Panc1 (cell line): Measurements from ENCODE around the gene GRIN2C. TPM values are rescaled to one million over a fixed set of nuclear protein-coding genes. Genes with fewer than 3 reads are reported as not detected.
A peak's percentile ranks its signal among the peaks of the same experiment; 100 is the strongest.

ENCODE experiments used
- ATAC-seq: fragments of 200-7000 bp; cut with Tn5 transposase; 2 replicates; pipeline ENCODE4 v1.9.1; 2020; ENCODE audit warnings: mild to moderate bottlenecking, moderate library complexity
- BruUV-seq: library from RNA; stranded (reverse); fragments of 400-500 nt; replicated peaks from 2 replicates; lab custom pipeline; 2021; lab: Mats Ljungman, UMichigan
- CTCF ChIA-PET: fragments of 300-600 bp; sonication (Branson Sonifier 250); formaldehyde crosslinking; loops from one replicate; lab custom pipeline; 2022; ENCODE audit warnings: antibody characterized with exemption; lab: Charles Lee
- POLR2A ChIA-PET: fragments of 300-600 bp; sonication (Branson Sonifier 250); formaldehyde crosslinking; loops from one replicate; lab custom pipeline; 2022; ENCODE audit warnings: antibody characterized with exemption; lab: Charles Lee
- DNase-seq: peaks from one replicate; pipeline ENCODE4 v3.0.0-alpha.2; 2010; ENCODE audit warnings: low read depth, low spot score
- H3K27ac ChIP-seq: 2 replicates; pipeline ENCODE4 v1.5.1; 2011; ENCODE audit warnings: mild to moderate bottlenecking, low read length, inconsistent platforms
- H3K27me3 ChIP-seq: fragments of 200-500 bp; sonication (Bioruptor generic); 2 replicates; pipeline ENCODE4 v1.6.0; 2014; ENCODE audit warnings: low read length, inconsistent platforms; ENCODE audit not compliant: control insufficient read depth, insufficient read depth
- H3K36me3 ChIP-seq: fragments of 200-500 bp; sonication (Bioruptor generic); 2 replicates; pipeline ENCODE4 v1.5.1; 2014; ENCODE audit warnings: inconsistent platforms, mild to moderate bottlenecking, low read length, moderate library complexity; ENCODE audit not compliant: control insufficient read depth, insufficient read depth
- H3K4me1 ChIP-seq: 2 replicates; pipeline ENCODE4 v1.5.1; 2011; ENCODE audit warnings: inconsistent platforms, mild to moderate bottlenecking, low read length, moderate library complexity; ENCODE audit not compliant: control insufficient read depth, insufficient read depth
- H3K4me3 ChIP-seq, 2 experiments: 2 replicates each; pipeline ENCODE4 v1.5.1; 2011 to 2012; ENCODE audit warnings: low read depth in 2 of 2, low read length in 2 of 2, mild to moderate bottlenecking in 2 of 2, inconsistent platforms in 1 of 2, moderate library complexity in 1 of 2
- H3K9me3 ChIP-seq: fragments of 200-500 bp; sonication (Bioruptor generic); 2 replicates; pipeline ENCODE4 v1.5.1; 2014; ENCODE audit warnings: low read depth, mild to moderate bottlenecking, inconsistent platforms, low read length, moderate library complexity; ENCODE audit not compliant: control insufficient read depth, insufficient read depth
- POLR2AphosphoS5 ChIP-seq: IDR thresholded peaks from 2 replicates; pipeline ENCODE4 v1.6.1; 2012; ENCODE audit warnings: mild to moderate bottlenecking, low read depth, low read length, moderate library complexity
- SIN3A ChIP-seq: IDR thresholded peaks from 2 replicates; pipeline ENCODE4 v1.6.1; 2012; ENCODE audit warnings: low read depth, mild to moderate bottlenecking, low read length, moderate library complexity, borderline replicate concordance; ENCODE audit not compliant: insufficient read depth
- TCF7L2 ChIP-seq: IDR thresholded peaks from 2 replicates; pipeline ENCODE4 v1.6.1; 2011; ENCODE audit warnings: mild to moderate bottlenecking, low read depth, low read length, inconsistent platforms
- in situ Hi-C: cut with HindIII; loops from 2 replicates; pipeline ENCODE4 v1.10.0; 2016; ENCODE audit warnings: low sequenced_read_pairs, low pct_unique_long_range_greater_than_20kb
- intact Hi-C: fragments of 100-400 bp; cut with micrococcal nuclease; formaldehyde crosslinking; loops from one replicate; pipeline ENCODE4 v1.10.0; 2022; ENCODE audit not compliant: unreplicated experiment
- total RNA-seq: library from RNA; stranded (reverse); gene quantifications from one replicate; pipeline ENCODE4 v1.2.1, GENCODE V29; 2021; ENCODE audit not compliant: unreplicated experiment
- TF ChIP-seq, protein P1 (sequence below): fragments of 450-650 bp; IDR thresholded peaks from 2 replicates; pipeline ENCODE4 v1.5.1; 2017; ENCODE audit warnings: mild to moderate bottlenecking
- TF ChIP-seq, protein P2 (sequence below), 2 experiments: IDR thresholded peaks; 2 replicates each; pipeline ENCODE4 v1.6.1; 2011 to 2012; ENCODE audit warnings: low read depth in 2 of 2, control low read depth in 1 of 2, low read length in 1 of 2, mild to moderate bottlenecking in 1 of 2, moderate library complexity in 1 of 2; ENCODE audit not compliant: insufficient read depth in 1 of 2

The GRIN2C gene
- total RNA-seq, 1 experiment from 2014 or later = 0.10 TPM

DNA sequence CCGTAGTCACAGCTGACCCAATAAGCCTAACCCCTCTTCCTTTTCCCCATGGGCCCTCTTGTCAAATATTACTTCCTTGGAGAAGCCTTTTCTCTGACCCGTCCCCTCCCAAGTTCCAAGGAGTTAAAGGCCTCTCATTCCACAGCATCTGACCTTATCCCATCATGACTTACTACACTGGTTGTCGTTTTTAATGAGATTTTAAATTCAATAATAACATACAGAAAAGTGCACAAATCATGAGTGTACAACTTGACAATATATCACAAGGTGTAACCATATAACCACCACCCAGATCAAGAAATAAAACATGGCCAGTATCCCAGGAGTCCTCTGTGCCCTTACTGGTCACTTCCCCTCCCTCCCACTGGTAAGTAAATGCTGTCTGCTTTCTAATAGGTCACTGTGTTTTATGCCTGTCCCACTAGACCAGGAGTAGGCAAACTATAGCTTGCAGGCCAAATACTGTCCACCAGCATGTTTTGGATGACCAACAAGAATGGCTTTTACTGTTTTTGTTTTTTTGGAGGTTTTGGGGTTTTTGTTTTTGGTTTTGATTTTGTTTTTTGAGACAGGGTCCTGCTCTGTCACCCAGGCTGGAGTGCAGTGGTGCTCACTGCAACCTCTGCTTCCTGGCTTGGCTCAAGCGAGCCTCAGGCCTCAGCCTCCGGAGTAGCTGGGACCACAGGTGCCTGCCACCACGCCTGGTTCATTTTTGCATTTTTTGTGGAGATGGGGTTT is 14.4 kb upstream of the GRIN2C start:
- H3K9me3 ChIP-seq = no peaks in the 10 kb centered on the region
- H3K36me3 ChIP-seq = peaks cover 9% of the 10 kb centered on the region; the same call in 1 of the 2 replicates
- intact Hi-C loops = no loop called here
- no TSS peak for BruUV-seq
- peak overlapping the region; percentile 80 to 86 for H3K4me3 ChIP-seq
- H3K27ac ChIP-seq = peak overlapping the region; percentile 97
- ChIA-PET POLR2A (interaction anchor here (0.7 to 1.0 kb wide), 2 partner anchors 103 to 305 kb away, joined by 3 to 4 read pairs; no protein-coding TSS in a partner anchor), CTCF (interaction anchor here (0.6 to 1.9 kb wide), 4 partner anchors 31 to 138 kb away, joined by 3 to 11 read pairs (median 6); no protein-coding TSS in a partner anchor)
- no peaks in the 10 kb centered on the region for H3K27me3 ChIP-seq
- in situ Hi-C loops = no loop called here
- ATAC-seq (no peak), DNase-seq (no peak)
- H3K4me1 ChIP-seq = peaks cover 9% of the 10 kb centered on the region
- TF ChIP-seq, protein P1, sequence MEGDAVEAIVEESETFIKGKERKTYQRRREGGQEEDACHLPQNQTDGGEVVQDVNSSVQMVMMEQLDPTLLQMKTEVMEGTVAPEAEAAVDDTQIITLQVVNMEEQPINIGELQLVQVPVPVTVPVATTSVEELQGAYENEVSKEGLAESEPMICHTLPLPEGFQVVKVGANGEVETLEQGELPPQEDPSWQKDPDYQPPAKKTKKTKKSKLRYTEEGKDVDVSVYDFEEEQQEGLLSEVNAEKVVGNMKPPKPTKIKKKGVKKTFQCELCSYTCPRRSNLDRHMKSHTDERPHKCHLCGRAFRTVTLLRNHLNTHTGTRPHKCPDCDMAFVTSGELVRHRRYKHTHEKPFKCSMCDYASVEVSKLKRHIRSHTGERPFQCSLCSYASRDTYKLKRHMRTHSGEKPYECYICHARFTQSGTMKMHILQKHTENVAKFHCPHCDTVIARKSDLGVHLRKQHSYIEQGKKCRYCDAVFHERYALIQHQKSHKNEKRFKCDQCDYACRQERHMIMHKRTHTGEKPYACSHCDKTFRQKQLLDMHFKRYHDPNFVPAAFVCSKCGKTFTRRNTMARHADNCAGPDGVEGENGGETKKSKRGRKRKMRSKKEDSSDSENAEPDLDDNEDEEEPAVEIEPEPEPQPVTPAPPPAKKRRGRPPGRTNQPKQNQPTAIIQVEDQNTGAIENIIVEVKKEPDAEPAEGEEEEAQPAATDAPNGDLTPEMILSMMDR = no peak
- TF ChIP-seq POLR2AphosphoS5 (no peak), SIN3A (no peak), TCF7L2 (no peak)
- TF ChIP-seq, protein P2, sequence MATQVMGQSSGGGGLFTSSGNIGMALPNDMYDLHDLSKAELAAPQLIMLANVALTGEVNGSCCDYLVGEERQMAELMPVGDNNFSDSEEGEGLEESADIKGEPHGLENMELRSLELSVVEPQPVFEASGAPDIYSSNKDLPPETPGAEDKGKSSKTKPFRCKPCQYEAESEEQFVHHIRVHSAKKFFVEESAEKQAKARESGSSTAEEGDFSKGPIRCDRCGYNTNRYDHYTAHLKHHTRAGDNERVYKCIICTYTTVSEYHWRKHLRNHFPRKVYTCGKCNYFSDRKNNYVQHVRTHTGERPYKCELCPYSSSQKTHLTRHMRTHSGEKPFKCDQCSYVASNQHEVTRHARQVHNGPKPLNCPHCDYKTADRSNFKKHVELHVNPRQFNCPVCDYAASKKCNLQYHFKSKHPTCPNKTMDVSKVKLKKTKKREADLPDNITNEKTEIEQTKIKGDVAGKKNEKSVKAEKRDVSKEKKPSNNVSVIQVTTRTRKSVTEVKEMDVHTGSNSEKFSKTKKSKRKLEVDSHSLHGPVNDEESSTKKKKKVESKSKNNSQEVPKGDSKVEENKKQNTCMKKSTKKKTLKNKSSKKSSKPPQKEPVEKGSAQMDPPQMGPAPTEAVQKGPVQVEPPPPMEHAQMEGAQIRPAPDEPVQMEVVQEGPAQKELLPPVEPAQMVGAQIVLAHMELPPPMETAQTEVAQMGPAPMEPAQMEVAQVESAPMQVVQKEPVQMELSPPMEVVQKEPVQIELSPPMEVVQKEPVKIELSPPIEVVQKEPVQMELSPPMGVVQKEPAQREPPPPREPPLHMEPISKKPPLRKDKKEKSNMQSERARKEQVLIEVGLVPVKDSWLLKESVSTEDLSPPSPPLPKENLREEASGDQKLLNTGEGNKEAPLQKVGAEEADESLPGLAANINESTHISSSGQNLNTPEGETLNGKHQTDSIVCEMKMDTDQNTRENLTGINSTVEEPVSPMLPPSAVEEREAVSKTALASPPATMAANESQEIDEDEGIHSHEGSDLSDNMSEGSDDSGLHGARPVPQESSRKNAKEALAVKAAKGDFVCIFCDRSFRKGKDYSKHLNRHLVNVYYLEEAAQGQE (IDR thresholded peaks at IDR 0.05; ENCODE audit: insufficient read depth in 1 of 2, low read depth in 2 of 2, low read length in 1 of 2) = no peak

DNA sequence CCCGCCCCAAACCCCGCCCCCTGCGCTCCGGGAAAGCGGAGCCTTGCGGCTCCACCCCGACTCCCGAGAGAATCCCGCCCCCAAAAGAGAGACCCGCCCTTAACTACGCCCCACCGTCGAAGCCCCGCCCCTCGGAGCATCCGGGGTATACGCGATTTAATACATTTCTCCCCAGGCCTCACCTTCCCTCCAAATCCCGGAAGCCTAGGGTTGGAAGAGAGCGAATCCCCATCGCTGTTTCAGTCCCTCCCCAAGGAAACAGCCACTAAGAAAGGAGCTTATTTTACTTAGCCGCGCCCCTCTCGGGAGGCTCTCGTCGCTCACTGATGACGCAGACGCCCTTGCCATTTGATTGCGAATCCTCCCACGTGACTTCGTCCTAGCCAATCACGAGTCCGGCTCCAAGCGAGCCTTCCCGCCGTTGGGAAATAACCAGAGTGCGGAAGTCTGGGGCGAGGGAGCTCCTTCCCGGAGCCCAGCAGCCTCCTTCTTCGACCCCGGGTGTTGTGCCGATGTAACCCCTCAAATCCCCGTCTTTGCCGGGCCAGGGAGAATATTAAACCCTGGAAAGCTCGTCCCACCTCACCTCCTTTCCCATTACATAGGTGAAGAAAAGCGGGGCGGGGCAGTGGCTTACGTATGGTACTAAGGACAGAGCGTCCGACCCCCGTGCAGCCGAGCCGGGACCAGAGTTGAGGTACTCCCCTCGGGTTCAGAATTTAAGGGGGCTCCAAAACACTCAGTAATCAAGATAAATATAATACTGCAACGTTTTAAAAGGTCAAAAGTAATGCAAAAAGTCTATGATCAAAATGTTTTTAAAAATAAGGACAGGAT is 13.6 kb upstream of the GRIN2C start:
- TF ChIP-seq TCF7L2 (no peak), POLR2AphosphoS5 (peak; percentile 99), SIN3A (peak; percentile 94; the same call in 1 of the 2 replicates)
- TF ChIP-seq, protein P2 (IDR thresholded peaks at IDR 0.05; ENCODE audit: insufficient read depth in 1 of 2, low read depth in 2 of 2, low read length in 1 of 2) = 0 out of 4 replicates have a peak, but pooled peaks of 1 of the 2 experiments have one; percentile 47
- TF ChIP-seq, protein P1 = no peak
- H3K36me3 ChIP-seq = peaks cover 9% of the 10 kb centered on the region; the same call in 1 of the 2 replicates
- peak overlapping the region; percentile 83 to 86 for H3K4me3 ChIP-seq
- POLR2A ChIA-PET = interaction anchor here (0.5 to 1.2 kb wide), 10 partner anchors 11 to 447 kb away, joined by 3 to 13 read pairs (median 4); partner anchors contain the start of gene HID1
- H3K27me3 ChIP-seq = no peaks in the 10 kb centered on the region
- in situ Hi-C loops (no loop called here), intact Hi-C loops (no loop called here)
- BruUV-seq = TSS peak; percentile 99
- H3K4me1 ChIP-seq = peaks cover 9% of the 10 kb centered on the region
- peak overlapping the region; percentile 97 for H3K27ac ChIP-seq
- DNase-seq = peak; percentile 98
- CTCF ChIA-PET = interaction anchor here (0.5 to 1.9 kb wide), 12 partner anchors 8 to 1569 kb away, joined by 3 to 19 read pairs (median 5); partner anchors contain the start of genes OTOP2 and USH1G
- peak; percentile 97 for ATAC-seq
- no peaks in the 10 kb centered on the region for H3K9me3 ChIP-seq
